NCI-H2029 (cell line): ENCODE measurements around the gene CLEC17A.

Experiments
- DNase-seq: peaks from one replicate; lab custom pipeline; 2025; lab: John Stamatoyannopoulos, UW

CLEC17A gene

GRCh38 chr19:14654786-14655560, 72.1 kb downstream of the CLEC17A start:
- no peak for DNase-seq

GRCh38 chr19:14655726-14656125, 72.8 kb downstream of the CLEC17A start:
- DNase-seq = no peak

- no peak for DNase-seq
Observed at GRCh38 chr19:14659874-14660489, 77.1 kb downstream of the CLEC17A start.

GRCh38 chr19:14661372-14661924, 78.6 kb downstream of the CLEC17A start:
- DNase-seq = no peak
